Transverse colon (tissue), 4 donors: ENCODE measurements around the gene LEKR1. TPM values are rescaled to one million over a fixed set of nuclear protein-coding genes. Genes with fewer than 3 reads are reported as not detected.

Source experiments
- DNase-seq: peaks from one replicate; pipeline ENCODE4 v3.0.0-alpha.2; 2019
- H3K27ac ChIP-seq, 4 donors: fragments of 200-600 bp; sonication (generic); 2 replicates each; pipeline ENCODE4 v1.5.1; 2016 to 2018; ENCODE audit warnings: inconsistent platforms in 4 of 4
- H3K27me3 ChIP-seq: fragments of 200-600 bp; sonication (generic); 2 replicates; pipeline ENCODE4 v1.5.1; 2017; ENCODE audit warnings: inconsistent platforms
- H3K36me3 ChIP-seq, 4 donors: fragments of 200-600 bp; sonication (generic); 2 replicates each; pipeline ENCODE4 v1.5.1; 2017 to 2019; ENCODE audit warnings: inconsistent platforms in 4 of 4
- H3K4me1 ChIP-seq, 4 donors: fragments of 200-600 bp; sonication (generic); 2 replicates each; pipeline ENCODE4 v1.5.1; 2017 to 2020; ENCODE audit warnings: inconsistent platforms in 4 of 4
- H3K4me3 ChIP-seq, 4 donors: fragments of 200-600 bp; sonication (generic); 1 replicate in 1 of 4; 2 replicates in 3 of 4; pipeline versions ENCODE4 v1.5.1 to v1.6.1; 2017 to 2019; ENCODE audit warnings: inconsistent platforms in 4 of 4
- H3K9me3 ChIP-seq, 2 donors: fragments of 200-600 bp; sonication (generic); 2 replicates each; pipeline ENCODE4 v1.5.1; 2017 to 2019; ENCODE audit warnings: inconsistent platforms in 2 of 2
- CTCF ChIP-seq, 5 experiments: fragments of 200-600 bp in 3 of 5; fragments of 450-650 bp in 2 of 5; sonication (generic) in 3 of 5; IDR thresholded peaks; 1 replicate in 2 of 5; 2 replicates in 3 of 5; pipeline ENCODE4 v1.5.1; 2016 to 2017; ENCODE audit warnings: antibody characterized with exemption in 5 of 5, inconsistent platforms in 3 of 5, mild to moderate bottlenecking in 2 of 5, moderate library complexity in 1 of 5
- EP300 ChIP-seq: sonication (generic); formaldehyde crosslinking; IDR thresholded peaks from one replicate; pipeline ENCODE4 v1.6.1; 2017; ENCODE audit warnings: antibody characterized with exemption, low read depth
- POLR2A ChIP-seq: fragments of 450-650 bp; IDR thresholded peaks from one replicate; pipeline ENCODE4 v1.6.1; 2016; ENCODE audit warnings: antibody characterized with exemption, mild to moderate bottlenecking, moderate library complexity
- POLR2AphosphoS5 ChIP-seq, 3 donors: sonication (generic); formaldehyde crosslinking; IDR thresholded peaks; one replicate each; pipeline ENCODE4 v1.6.1; 2016; ENCODE audit warnings: antibody characterized with exemption in 3 of 3
- WGBS, 2 donors: methylation state at CpG; one replicate each; pipeline ENCODE4 v1.1.5; 2018; ENCODE audit warnings: low coverage in 1 of 2; 5-methylcytosine and 5-hydroxymethylcytosine counted together
- in situ Hi-C, 4 donors: fragments of 200-750 bp; cut with MboI; loops; one replicate each; pipeline versions ENCODE4 v1.15.0 to v1.15.1; 2017; ENCODE audit warnings: low sequenced_read_pairs in 3 of 4, low pct_ligation_motif_present in 1 of 4, low pct_unique_long_range_greater_than_20kb in 1 of 4
- intact Hi-C: fragments of 100-400 bp; cut with DNase I; formaldehyde crosslinking; loops from one replicate; pipeline ENCODE4 v1.15.1; 2023; ENCODE audit warnings: low total_unique reads
- total RNA-seq, 4 donors: library from RNA; depleted of rRNA; stranded (reverse); fragments of >200 nt; gene quantifications; one replicate each; pipeline ENCODE4 v1.1.0, GENCODE V29; 2016

LEKR1 gene
- total RNA-seq, 4 donors from 2014 or later: 0.40 to 3.3 (median 0.96) TPM; not detected in 1

DNA sequence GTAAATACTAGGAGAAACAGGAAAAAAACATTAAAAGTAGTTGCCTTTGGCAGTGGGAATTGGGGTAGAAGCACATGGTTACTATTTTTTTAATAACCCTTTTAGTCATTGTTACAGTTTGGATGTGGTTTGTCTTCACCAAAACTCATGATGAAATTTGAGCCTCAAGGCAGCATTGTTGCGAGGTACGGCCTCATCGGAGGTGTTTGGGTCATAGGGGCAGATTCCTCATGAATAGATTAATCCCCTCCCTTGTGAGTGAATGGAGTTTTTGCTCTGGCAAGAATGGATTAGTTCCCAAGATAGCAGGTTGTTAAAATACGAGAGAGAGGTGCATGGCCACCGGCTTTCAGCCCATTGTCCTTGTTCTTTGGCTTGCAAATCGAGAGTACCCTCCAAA lies 92.6 kb downstream of the LEKR1 start:
- WGBS, 2 donors: 89 to 96% methylated on average over 3 to 6 of the region's 6 CpGs
- Histone ChIP-seq H3K36me3 (no peaks in the 10 kb centered on the region), H3K27ac (no peak overlapping the region), H3K4me3 (no peak overlapping the region), H3K4me1 (no peaks in the 10 kb centered on the region), H3K9me3 (no peaks in the 10 kb centered on the region), H3K27me3 (no peaks in the 10 kb centered on the region)
- in situ Hi-C loops (no loop called here), intact Hi-C loops (no loop called here)
- TF ChIP-seq POLR2AphosphoS5 (IDR thresholded peaks at IDR 0.05) (no peak), CTCF (IDR thresholded peaks at IDR 0.05) (no peak), POLR2A (no peak), EP300 (no peak)
- no peak for DNase-seq

DNA sequence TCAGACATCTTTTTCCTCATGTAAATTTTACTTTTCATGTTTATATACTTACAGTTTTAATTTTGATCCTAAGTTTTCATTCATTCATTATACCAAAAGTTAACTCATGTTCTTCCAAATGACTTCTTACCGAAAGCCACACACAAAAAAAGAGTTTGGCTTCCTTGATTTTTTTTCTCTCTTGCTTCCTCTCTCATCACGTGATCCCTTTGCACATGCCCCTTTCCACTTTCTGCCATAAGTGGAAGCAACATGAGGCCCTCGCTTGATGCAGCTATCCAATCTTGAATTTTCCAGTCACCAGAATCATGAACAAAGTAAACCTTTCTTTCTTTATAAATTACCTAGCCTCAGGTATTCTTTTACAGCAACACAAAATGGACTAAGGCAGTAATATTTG lies 93.7 kb downstream of the LEKR1 start:
- H3K27me3 ChIP-seq: no peaks in the 10 kb centered on the region
- no peaks in the 10 kb centered on the region for H3K36me3 ChIP-seq
- TF ChIP-seq POLR2A: no peak
- TF ChIP-seq EP300: no peak
- no peak for TF ChIP-seq POLR2AphosphoS5 (IDR thresholded peaks at IDR 0.05)
- TF ChIP-seq CTCF (IDR thresholded peaks at IDR 0.05): no peak
- no peak for DNase-seq
- intact Hi-C loops (no loop called here), in situ Hi-C loops (no loop called here)
- H3K4me3 ChIP-seq: no peak overlapping the region
- no peaks in the 10 kb centered on the region for H3K4me1 ChIP-seq
- WGBS, 2 donors: 90 to 96% methylated on average over 3 of the region's 3 CpGs
- H3K27ac ChIP-seq: no peak overlapping the region
- H3K9me3 ChIP-seq: no peaks in the 10 kb centered on the region

- in situ Hi-C loops: no loop called here
- no peaks in the 10 kb centered on the region for H3K4me1 ChIP-seq
- H3K4me3 ChIP-seq: no peak overlapping the region
- no peaks in the 10 kb centered on the region for H3K36me3 ChIP-seq
- H3K27me3 ChIP-seq: no peaks in the 10 kb centered on the region
- no peak for DNase-seq
- H3K27ac ChIP-seq: no peak overlapping the region
- TF ChIP-seq POLR2A (no peak), POLR2AphosphoS5 (IDR thresholded peaks at IDR 0.05) (no peak), CTCF (IDR thresholded peaks at IDR 0.05) (no peak), EP300 (no peak)
- H3K9me3 ChIP-seq: no peaks in the 10 kb centered on the region
- intact Hi-C loops: no loop called here
- WGBS, 2 donors: 84 to 87% methylated on average over 1 of the region's 1 CpG
Observed at GRCh38 chr3:156920399-156920798, 94.2 kb downstream of the LEKR1 start.

DNA sequence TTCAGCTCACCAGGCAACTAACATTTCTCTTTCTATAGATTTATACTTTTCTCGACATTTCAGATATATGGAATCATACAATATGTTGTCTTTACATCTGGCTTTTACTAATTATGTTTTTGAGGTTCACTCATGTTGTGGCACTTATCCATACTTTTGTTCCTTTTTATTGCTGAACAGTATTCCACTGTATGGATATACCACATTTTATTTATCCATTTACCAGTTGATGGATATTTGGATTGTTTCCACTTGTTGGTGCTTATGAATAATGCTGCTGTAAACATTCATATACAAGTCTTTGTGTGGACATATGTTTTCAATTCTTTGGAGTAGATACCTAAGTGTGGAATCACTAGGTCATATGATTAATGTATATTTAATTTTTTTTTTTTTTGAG lies 97.2 kb downstream of the LEKR1 start:
- intact Hi-C loops: no loop called here
- 89 to 96% methylated on average over 1 of the region's 1 CpG for WGBS, 2 donors
- Histone ChIP-seq H3K36me3 (no peaks in the 10 kb centered on the region), H3K4me3 (no peak overlapping the region), H3K27ac (no peak overlapping the region), H3K9me3 (peaks cover 0 to 4% of the 10 kb centered on the region in 2 donors), H3K27me3 (no peaks in the 10 kb centered on the region), H3K4me1 (no peaks in the 10 kb centered on the region)
- TF ChIP-seq CTCF (IDR thresholded peaks at IDR 0.05) (no peak), POLR2A (no peak), POLR2AphosphoS5 (IDR thresholded peaks at IDR 0.05) (no peak), EP300 (no peak)
- in situ Hi-C loops: no loop called here
- no peak for DNase-seq
